ENCODE measurements around the gene TXNIP. TPM values are rescaled to one million over a fixed set of nuclear protein-coding genes. Genes with fewer than 3 reads are reported as not detected.

TXNIP gene
- total RNA-seq, 1 donor from 2014 or later, result 38.8 TPM

- DNase-seq (ENCODE audit: low spot score, unreplicated experiment), result no peak
- H3K4me3 Mint-ChIP-seq (ENCODE audit: low read depth), result peak overlapping the region; percentile 47
- peaks cover 83% of the 10 kb centered on the region for H3K27me3 Mint-ChIP-seq
- TF ChIP-seq, protein P1, sequence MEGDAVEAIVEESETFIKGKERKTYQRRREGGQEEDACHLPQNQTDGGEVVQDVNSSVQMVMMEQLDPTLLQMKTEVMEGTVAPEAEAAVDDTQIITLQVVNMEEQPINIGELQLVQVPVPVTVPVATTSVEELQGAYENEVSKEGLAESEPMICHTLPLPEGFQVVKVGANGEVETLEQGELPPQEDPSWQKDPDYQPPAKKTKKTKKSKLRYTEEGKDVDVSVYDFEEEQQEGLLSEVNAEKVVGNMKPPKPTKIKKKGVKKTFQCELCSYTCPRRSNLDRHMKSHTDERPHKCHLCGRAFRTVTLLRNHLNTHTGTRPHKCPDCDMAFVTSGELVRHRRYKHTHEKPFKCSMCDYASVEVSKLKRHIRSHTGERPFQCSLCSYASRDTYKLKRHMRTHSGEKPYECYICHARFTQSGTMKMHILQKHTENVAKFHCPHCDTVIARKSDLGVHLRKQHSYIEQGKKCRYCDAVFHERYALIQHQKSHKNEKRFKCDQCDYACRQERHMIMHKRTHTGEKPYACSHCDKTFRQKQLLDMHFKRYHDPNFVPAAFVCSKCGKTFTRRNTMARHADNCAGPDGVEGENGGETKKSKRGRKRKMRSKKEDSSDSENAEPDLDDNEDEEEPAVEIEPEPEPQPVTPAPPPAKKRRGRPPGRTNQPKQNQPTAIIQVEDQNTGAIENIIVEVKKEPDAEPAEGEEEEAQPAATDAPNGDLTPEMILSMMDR (IDR thresholded peaks at IDR 0.05; ENCODE audit: unreplicated experiment), result no peak
- no peaks in the 10 kb centered on the region for H3K9me3 Mint-ChIP-seq (ENCODE audit: low read depth)
- peaks cover 42% of the 10 kb centered on the region for H3K4me1 Mint-ChIP-seq (ENCODE audit: low read depth)
- no peak overlapping the region for H3K27ac Mint-ChIP-seq
- no peaks in the 10 kb centered on the region for H3K36me3 Mint-ChIP-seq (ENCODE audit: insufficient read depth)
Measured at GRCh38 chr1:145959333-145959732, 37.0 kb downstream of the TXNIP start.

DNA sequence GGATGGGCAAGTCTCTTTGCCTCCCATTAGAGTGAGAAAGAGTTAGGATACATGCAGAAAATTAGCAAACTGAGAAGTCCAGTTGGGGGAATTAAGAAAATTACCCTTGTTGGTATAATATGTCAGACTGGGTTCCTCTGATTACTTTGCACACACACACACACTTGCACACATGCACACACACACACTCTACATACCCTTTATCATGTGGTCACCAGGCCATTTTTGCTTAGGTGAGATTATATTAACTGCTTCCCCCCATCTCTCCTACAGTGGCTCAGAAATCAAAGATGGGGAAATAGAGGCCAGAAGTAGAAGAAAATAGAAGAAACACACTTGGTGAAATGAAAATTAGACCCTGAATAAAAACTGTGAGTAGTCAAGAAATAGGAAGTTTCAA is 37.6 kb downstream of the TXNIP start:
- no peak for DNase-seq (ENCODE audit: low spot score, unreplicated experiment)
- Mint-ChIP-seq H3K4me1 (ENCODE audit: low read depth) (peaks cover 41% of the 10 kb centered on the region), H3K36me3 (ENCODE audit: insufficient read depth) (no peaks in the 10 kb centered on the region), H3K27me3 (peaks cover 81% of the 10 kb centered on the region), H3K27ac (no peak overlapping the region), H3K4me3 (ENCODE audit: low read depth) (no peak overlapping the region), H3K9me3 (ENCODE audit: low read depth) (no peaks in the 10 kb centered on the region)
- TF ChIP-seq, protein P1 (IDR thresholded peaks at IDR 0.05; ENCODE audit: unreplicated experiment), result no peak

GRCh38 chr1:145957443-145958319 is 38.7 kb downstream of the TXNIP start, which contains the start of gene LIX1L:
TSS of gene LIX1L (minus strand) at chr1:145958017. CDS start at chr1:145957927, 90 bp downstream.
- H3K36me3 Mint-ChIP-seq (ENCODE audit: insufficient read depth), result no peaks in the 10 kb centered on the region
- H3K4me3 Mint-ChIP-seq (ENCODE audit: low read depth), result peak within 1 kb of the TSS; percentile 75
- H3K4me1 Mint-ChIP-seq (ENCODE audit: low read depth), result peaks cover 39% of the 10 kb centered on the region
- peak within 1 kb of the TSS; percentile 7 for H3K27ac Mint-ChIP-seq
- TF ChIP-seq, protein P1 (IDR thresholded peaks at IDR 0.05; ENCODE audit: unreplicated experiment), result no peak
- H3K9me3 Mint-ChIP-seq (ENCODE audit: low read depth), result no peaks in the 10 kb centered on the region
- H3K27me3 Mint-ChIP-seq, result peaks cover 76% of the 10 kb centered on the region
- DNase-seq (ENCODE audit: low spot score, unreplicated experiment), result peak; percentile 65

DNA sequence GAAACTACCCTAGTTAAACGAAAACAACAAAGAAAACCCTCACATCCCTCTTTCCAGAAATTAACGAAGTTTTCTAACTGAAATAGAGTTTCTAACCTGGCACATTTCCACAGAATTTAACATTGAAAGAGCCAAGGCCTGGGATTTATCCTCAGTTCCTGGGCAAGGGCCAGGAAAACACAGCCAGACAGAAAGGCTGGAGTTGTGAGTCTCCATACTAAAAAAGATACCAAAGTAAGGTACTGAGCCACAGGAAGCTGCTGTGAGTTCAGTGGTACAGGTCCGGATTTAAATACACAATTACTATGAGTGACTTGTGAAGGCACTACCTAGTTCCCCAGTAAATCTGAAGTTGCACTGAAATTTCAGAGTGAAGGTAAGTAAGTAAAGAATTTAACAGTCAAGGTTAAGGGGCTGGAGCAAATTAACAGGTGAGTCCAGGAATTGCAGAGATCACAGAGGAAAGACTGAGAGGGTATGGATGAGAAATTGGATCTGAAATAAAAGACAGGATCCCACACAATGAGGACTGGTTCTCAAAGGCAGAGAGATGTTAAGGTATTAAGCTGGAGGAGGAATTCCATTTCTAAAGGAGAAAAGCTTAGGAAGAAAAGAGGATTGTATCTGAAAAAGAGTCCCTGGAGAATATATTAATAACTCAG is 39.5 kb downstream of the TXNIP start:
- Mint-ChIP-seq H3K27ac (no peak overlapping the region), H3K27me3 (peaks cover 75% of the 10 kb centered on the region), H3K4me3 (ENCODE audit: low read depth) (peak overlapping the region; percentile 65), H3K4me1 (ENCODE audit: low read depth) (peaks cover 35% of the 10 kb centered on the region), H3K36me3 (ENCODE audit: insufficient read depth) (no peaks in the 10 kb centered on the region), H3K9me3 (ENCODE audit: low read depth) (no peaks in the 10 kb centered on the region)
- DNase-seq (ENCODE audit: low spot score, unreplicated experiment), result no peak
- TF ChIP-seq, protein P1 (IDR thresholded peaks at IDR 0.05; ENCODE audit: unreplicated experiment), result no peak

GRCh38 chr1:145956361-145956760 is 40.0 kb downstream of the TXNIP start:
- Mint-ChIP-seq H3K4me3 (ENCODE audit: low read depth) (peak overlapping the region; percentile 65), H3K4me1 (ENCODE audit: low read depth) (peaks cover 29% of the 10 kb centered on the region), H3K9me3 (ENCODE audit: low read depth) (no peaks in the 10 kb centered on the region), H3K27me3 (peaks cover 75% of the 10 kb centered on the region), H3K36me3 (ENCODE audit: insufficient read depth) (no peaks in the 10 kb centered on the region), H3K27ac (no peak overlapping the region)
- TF ChIP-seq, protein P1 (IDR thresholded peaks at IDR 0.05; ENCODE audit: unreplicated experiment), result no peak
- no peak for DNase-seq (ENCODE audit: low spot score, unreplicated experiment)
